ENCODE measurements around the gene ETV6.

- TF ChIP-seq CTCF (IDR thresholded peaks at IDR 0.05) (no peak), POLR2A (IDR thresholded peaks at IDR 0.05) (no peak), POLR2AphosphoS5 (IDR thresholded peaks at IDR 0.05; ENCODE audit: insufficient read depth in 1 of 2, low read depth in 1 of 2) (no peak)
Observed at GRCh38 chr12:11624116-11624515, 25.4 kb upstream of the ETV6 start.

All from vagina (tissue), 2 donors.